GM18858 (cell line): Measurements from ENCODE around the gene LOXL4.
"Not testable (repeated sequence)": the region's sequence is repeated elsewhere in the genome, so short reads cannot be mapped to it uniquely, and the experiment has no call there.

Experiments used
- ATAC-seq: cut with Tn5 transposase; IDR thresholded peaks from one replicate; pipeline ENCODE4 v1.9.1; 2021; ENCODE audit not compliant: unreplicated experiment

LOXL4 gene

GRCh38 chr10:98248018-98248417, 20.0 kb downstream of the LOXL4 start:
- no peak for ATAC-seq

DNA sequence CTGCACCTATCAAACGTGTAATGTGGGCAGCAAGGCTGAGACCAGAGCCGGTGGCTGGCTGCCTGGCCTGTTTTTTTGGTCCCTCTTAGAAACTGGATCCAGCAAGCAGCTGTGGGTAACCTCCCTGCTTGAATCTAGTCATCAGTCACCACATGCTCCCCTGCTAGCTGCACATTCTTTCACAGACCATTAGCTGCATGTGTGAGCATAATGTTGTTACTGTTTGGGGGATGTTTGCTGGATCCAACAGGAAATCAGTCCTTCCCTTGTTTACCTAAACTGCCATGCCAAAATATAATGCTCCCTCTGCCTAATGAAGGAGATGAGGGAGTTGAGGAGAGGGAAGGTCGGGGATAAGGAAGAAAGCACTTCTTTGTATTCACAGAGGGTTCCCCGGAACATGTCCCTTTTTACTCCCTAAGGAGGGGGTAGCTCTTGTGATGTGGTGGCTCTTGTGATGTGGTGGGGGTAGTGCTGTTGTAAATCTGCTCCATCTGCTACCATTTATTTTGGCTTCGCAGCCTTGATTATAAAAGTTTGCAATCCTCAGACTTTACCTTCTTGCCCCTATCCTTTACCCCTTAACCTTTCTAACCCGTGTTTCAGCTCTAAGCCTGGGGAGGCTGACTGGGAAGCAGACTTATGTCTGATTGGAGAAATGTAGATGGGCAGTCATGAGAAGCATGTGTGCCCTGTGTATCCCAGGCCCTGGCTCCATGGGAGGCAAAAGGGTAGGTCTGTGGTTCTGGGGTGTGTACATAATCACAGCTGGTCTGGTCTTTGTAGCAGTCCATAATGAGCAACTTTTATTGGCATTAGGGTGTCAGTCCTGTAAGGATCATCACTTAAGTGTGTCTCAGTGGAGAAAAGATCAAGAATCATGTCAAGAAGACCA, 20.8 kb downstream of the LOXL4 start:
- no peak for ATAC-seq

GRCh38 chr10:98244586-98244985, 23.4 kb downstream of the LOXL4 start:
- ATAC-seq: no peak

DNA sequence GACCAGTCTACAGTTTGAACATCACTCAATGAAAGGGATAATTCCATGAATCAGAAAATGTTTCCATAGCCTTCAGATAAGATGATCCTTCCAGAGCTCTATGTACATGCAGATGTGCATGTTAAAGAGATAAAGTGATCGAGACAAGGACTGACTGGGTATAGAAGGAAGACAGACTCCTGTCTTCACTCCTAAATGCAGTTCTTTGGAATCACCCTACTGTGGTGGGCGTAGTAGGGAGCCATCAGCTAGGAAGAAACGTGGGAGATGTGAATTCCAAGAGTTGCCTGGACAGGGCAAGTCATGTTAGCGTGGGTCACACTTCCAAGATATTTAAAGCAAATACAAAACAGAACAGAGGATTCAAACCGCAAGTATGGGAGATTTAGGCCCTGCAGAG, 23.9 kb downstream of the LOXL4 start:
- no peak for ATAC-seq

DNA sequence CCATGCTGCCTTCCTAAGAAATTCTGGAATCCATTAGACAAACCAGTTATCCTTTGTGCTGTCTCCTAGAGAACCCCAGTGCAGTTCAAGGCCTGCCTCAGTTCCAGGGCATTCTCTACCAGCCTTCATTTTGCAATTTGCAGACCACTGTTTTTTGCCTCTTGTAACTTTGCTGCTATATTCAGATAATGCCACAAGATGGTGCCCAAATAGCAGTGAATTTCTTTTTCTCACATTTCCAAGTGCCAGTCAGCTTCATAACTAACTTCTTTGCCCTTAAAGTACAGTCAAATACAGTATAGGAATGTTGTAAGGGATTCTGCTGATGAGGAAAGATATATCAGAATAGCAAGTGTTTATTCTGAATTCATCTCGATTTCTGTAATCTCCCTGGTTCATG, 25.2 kb downstream of the LOXL4 start:
- no peak for ATAC-seq

DNA sequence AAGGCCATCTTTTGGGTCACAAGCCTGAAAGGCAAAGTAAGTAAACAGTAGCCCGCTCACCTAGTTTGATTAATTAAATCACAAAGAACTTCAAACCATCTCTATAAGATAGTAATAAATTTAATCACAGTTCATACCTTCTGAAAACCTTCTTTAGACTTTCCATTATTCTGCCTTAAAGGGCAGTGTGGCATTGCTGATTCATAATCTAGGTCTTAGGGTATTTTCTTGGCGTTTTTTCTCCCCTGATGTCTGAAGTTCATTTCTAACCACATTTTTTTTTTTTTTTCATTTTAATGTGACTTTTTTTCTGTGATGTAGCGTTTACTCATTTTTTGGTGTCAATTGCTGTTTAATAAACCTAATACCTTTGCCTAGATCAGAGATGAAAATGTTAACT, 27.5 kb downstream of the LOXL4 start:
- no peak for ATAC-seq

- ATAC-seq: no peak
Measured at GRCh38 chr10:98238391-98238790, 29.6 kb downstream of the LOXL4 start.

- ATAC-seq: no peak
Measured at GRCh38 chr10:98236862-98237261, 31.1 kb downstream of the LOXL4 start.

DNA sequence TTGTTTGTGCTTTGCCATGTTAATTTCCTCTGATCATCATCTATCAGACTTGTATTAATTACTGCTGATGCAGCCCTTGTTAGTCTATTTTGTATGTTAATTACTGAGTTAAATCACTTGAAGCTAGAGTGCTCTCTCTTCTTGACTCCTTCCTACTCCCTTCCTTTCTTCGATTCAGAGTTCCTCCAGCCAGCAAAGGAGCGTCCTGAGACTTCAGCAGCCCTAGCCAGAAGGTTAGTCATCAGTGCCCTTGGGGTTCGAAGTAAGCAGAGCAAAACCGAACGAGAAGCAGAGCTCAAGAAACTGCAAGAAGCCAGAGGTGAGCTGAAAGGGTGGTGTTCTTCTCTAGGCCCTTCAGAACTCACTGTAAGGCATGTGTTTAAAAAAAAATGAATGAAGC, 32.1 kb downstream of the LOXL4 start:
- no peak for ATAC-seq

DNA sequence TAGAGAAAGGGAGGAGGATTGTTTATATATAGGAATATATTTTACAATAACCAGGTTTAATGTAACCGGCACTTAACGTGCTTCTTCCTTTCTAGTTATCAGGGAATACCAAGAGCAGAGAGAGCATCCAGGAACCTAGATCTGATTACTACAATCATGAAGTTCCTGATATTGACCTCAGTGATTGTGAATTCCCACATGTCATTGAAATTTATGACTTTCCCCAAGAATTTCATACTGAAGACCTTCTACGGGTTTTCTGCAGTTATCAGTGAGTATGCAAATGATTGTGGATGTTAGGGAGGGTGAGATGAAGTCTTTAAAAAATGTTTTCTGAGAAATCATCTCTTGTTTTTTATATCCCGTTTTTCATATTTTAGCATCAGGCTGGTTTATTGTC, 36.6 kb downstream of the LOXL4 start:
- ATAC-seq: no peak

- not testable (repeated sequence) for ATAC-seq
Measured at GRCh38 chr10:98228266-98228665, 39.7 kb downstream of the LOXL4 start.

GRCh38 chr10:98227713-98228112, 40.3 kb downstream of the LOXL4 start:
- ATAC-seq: not testable (repeated sequence)

GRCh38 chr10:98226508-98227144, 41.4 kb downstream of the LOXL4 start:
- no peak for ATAC-seq

DNA sequence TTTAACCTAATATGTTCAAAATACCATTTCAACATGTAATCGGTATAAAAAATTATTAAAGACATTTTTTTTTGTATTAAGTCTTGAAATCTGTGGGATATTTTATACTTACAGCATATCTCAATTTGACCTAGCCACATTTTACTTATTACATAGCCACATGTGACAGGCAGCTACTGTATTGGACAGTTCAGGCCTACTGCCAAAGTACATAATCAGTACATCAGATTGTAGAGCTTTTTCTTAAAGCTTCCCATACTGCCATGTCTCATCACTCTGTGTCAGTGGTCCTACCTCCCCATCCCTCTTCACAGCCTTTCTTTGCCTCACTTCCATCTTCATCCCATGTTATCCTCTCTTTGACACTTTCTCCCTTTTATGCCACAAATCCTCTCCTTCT, 43.0 kb downstream of the LOXL4 start:
- ATAC-seq: no peak

GRCh38 chr10:98224509-98224908, 43.5 kb downstream of the LOXL4 start:
- no peak for ATAC-seq

GRCh38 chr10:98223874-98224273, 44.1 kb downstream of the LOXL4 start:
- no peak for ATAC-seq

GRCh38 chr10:98217801-98218200, 50.2 kb downstream of the LOXL4 start:
- no peak for ATAC-seq

GRCh38 chr10:98215373-98215772, 52.6 kb downstream of the LOXL4 start:
- ATAC-seq: no peak

DNA sequence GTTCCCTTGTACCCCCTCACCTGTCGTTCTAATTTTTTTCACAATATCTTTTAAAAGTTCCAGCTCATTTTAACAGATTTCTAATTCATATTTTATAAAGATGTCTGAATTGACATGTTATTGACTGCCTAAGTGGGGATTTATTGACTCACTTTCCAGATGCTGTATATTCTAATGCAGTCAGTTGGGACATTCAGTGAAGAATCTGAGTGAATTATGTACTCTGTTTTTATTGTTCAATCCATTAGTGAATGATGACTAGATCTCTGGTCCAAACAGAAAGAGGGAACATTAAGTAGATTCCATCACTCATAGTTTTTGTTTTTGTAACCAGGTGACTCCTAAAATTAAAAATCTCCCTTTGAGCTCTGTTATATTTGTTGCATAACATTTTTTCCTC, 54.3 kb downstream of the LOXL4 start:
- no peak for ATAC-seq

GRCh38 chr10:98212196-98212595, 55.8 kb downstream of the LOXL4 start:
- no peak for ATAC-seq

GRCh38 chr10:98209441-98209840, 58.6 kb downstream of the LOXL4 start:
- no peak for ATAC-seq

- ATAC-seq: no peak
Measured at GRCh38 chr10:98208925-98209324, 59.1 kb downstream of the LOXL4 start.
